CD4-positive, alpha-beta T cell treated with Interferon gamma for 1 hour (primary cell): ENCODE measurements around the gene TM7SF2.
"Not testable (repeated sequence)": the region's sequence is repeated elsewhere in the genome, so short reads cannot be mapped to it uniquely, and the experiment has no call there.

Experiments used
- DNase-seq: peaks from one replicate; pipeline ENCODE4 v3.0.0-alpha.2; 2020

Gene TM7SF2

GRCh38 chr11:65131417-65131776 lies 19.7 kb downstream of the TM7SF2 start:
- DNase-seq: no peak

GRCh38 chr11:65131895-65132237 lies 20.2 kb downstream of the TM7SF2 start:
- no peak for DNase-seq

GRCh38 chr11:65132238-65132987 lies 20.7 kb downstream of the TM7SF2 start:
- DNase-seq: peak; percentile 65

GRCh38 chr11:65132988-65133700 lies 21.5 kb downstream of the TM7SF2 start:
- DNase-seq: peak; percentile 63

GRCh38 chr11:65133724-65134123 lies 22.1 kb downstream of the TM7SF2 start:
- no peak for DNase-seq

- peak; percentile 89 for DNase-seq
These were observed 22.7 kb downstream of the TM7SF2 start, which contains the start of gene SYVN1 for GRCh38 chr11:65134240-65134951. TSS of gene SYVN1 (minus strand) at chr11:65134519. CDS start at chr11:65133601, 918 bp downstream.

GRCh38 chr11:65134952-65135632 lies 23.4 kb downstream of the TM7SF2 start:
- peak; percentile 90 for DNase-seq

GRCh38 chr11:65135633-65136145 lies 24.0 kb downstream of the TM7SF2 start:
- no peak for DNase-seq

- no peak for DNase-seq
These were observed 24.9 kb downstream of the TM7SF2 start for GRCh38 chr11:65136515-65137096.

- no peak for DNase-seq
These were observed 30.3 kb downstream of the TM7SF2 start for GRCh38 chr11:65141896-65142494.

GRCh38 chr11:65147352-65148075 lies 35.8 kb downstream of the TM7SF2 start:
- no peak for DNase-seq

GRCh38 chr11:65148657-65149056 lies 37.0 kb downstream of the TM7SF2 start:
- DNase-seq: no peak

GRCh38 chr11:65150131-65150508 lies 38.4 kb downstream of the TM7SF2 start:
- DNase-seq: not testable (repeated sequence)

GRCh38 chr11:65150509-65151299 lies 39.0 kb downstream of the TM7SF2 start:
- peak; percentile 75 for DNase-seq

- DNase-seq: no peak
These were observed 39.7 kb downstream of the TM7SF2 start for GRCh38 chr11:65151331-65151899.

GRCh38 chr11:65152122-65152521 lies 40.5 kb downstream of the TM7SF2 start:
- no peak for DNase-seq

GRCh38 chr11:65156256-65156655 lies 44.6 kb downstream of the TM7SF2 start:
- no peak for DNase-seq

- DNase-seq: no peak
These were observed 45.3 kb downstream of the TM7SF2 start for GRCh38 chr11:65156926-65157325.

GRCh38 chr11:65157336-65157735 lies 45.7 kb downstream of the TM7SF2 start:
- DNase-seq: no peak

GRCh38 chr11:65159012-65159411 lies 47.3 kb downstream of the TM7SF2 start:
- no peak for DNase-seq
